ENCODE data around the gene TXN.

DNA sequence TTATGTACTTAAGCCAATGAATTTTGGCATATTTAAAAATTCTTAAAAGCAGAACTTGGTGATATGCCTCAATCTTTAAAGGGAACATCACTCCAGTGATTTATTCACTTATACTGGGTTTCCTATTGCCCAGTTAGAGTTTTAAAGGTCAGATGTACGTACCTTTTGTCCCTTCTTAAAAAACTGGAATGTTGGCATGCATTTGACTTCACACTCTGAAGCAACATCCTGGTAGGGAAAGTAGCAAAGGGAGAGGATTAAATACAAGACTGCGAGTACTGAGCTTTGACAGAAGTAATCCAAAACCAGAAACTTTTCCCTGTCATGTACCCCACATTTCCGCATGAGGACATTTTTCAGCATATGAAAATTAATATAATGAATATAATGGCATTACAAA, 11.7 kb downstream of the TXN start:
- TF ChIP-seq TAF1 (IDR thresholded peaks at IDR 0.05; ENCODE audit: low read depth, low read length) (no peak), POLR2A (IDR thresholded peaks at IDR 0.05; ENCODE audit: low read depth, low read length) (no peak), POLR2AphosphoS5 (IDR thresholded peaks at IDR 0.05; ENCODE audit: low read depth, low read length) (no peak), POU2F2 (IDR thresholded peaks at IDR 0.05; ENCODE audit: low read depth, low read length) (no peak), SPI1 (IDR thresholded peaks at IDR 0.05; ENCODE audit: low read depth, low read length) (no peak), PAX5 (IDR thresholded peaks at IDR 0.05; ENCODE audit: insufficient read depth, low read length, severe bottlenecking) (no peak)

All from GM12891 (cell line).